HS-5 (cell line): Measurements from ENCODE around the gene GRAP2.
"Not testable (repeated sequence)": the region's sequence is repeated elsewhere in the genome, so short reads cannot be mapped to it uniquely, and the experiment has no call there.

Experiments used
- DNase-seq: peaks from one replicate; pipeline ENCODE4 v3.0.0-alpha.2; 2012; ENCODE audit warnings: low read depth

Gene GRAP2

GRCh38 chr22:39967996-39968972 is 67.4 kb downstream of the GRAP2 start:
- DNase-seq: no peak

GRCh38 chr22:39970742-39971141 is 69.9 kb downstream of the GRAP2 start:
- DNase-seq: no peak

GRCh38 chr22:39972641-39973040 is 71.8 kb downstream of the GRAP2 start:
- DNase-seq: no peak

- no peak for DNase-seq
Observed at GRCh38 chr22:39973656-39974055, 72.8 kb downstream of the GRAP2 start.

GRCh38 chr22:39974065-39974464 is 73.2 kb downstream of the GRAP2 start:
- no peak for DNase-seq

- no peak for DNase-seq
Observed at GRCh38 chr22:39979048-39979447, 78.2 kb downstream of the GRAP2 start.

GRCh38 chr22:39979458-39979857 is 78.6 kb downstream of the GRAP2 start:
- no peak for DNase-seq

GRCh38 chr22:39980596-39980995 is 79.7 kb downstream of the GRAP2 start:
- no peak for DNase-seq

GRCh38 chr22:39983346-39983745 is 82.5 kb downstream of the GRAP2 start:
- DNase-seq: no peak

- no peak for DNase-seq
Observed at GRCh38 chr22:39984006-39984405, 83.1 kb downstream of the GRAP2 start.

GRCh38 chr22:39984746-39985145 is 83.9 kb downstream of the GRAP2 start:
- DNase-seq: no peak

GRCh38 chr22:39985383-39986035 is 84.6 kb downstream of the GRAP2 start:
- DNase-seq: no peak

GRCh38 chr22:39988386-39989114 is 87.7 kb downstream of the GRAP2 start:
- no peak for DNase-seq

GRCh38 chr22:39989633-39990032 is 88.7 kb downstream of the GRAP2 start:
- no peak for DNase-seq

- no peak for DNase-seq
Observed at GRCh38 chr22:39990686-39991085, 89.8 kb downstream of the GRAP2 start.

- DNase-seq: no peak
Observed at GRCh38 chr22:39991159-39991860, 90.4 kb downstream of the GRAP2 start.

GRCh38 chr22:39992088-39992826 is 91.4 kb downstream of the GRAP2 start:
- no peak for DNase-seq

- not testable (repeated sequence) for DNase-seq
Observed at GRCh38 chr22:39992894-39993293, 92.0 kb downstream of the GRAP2 start.

GRCh38 chr22:39994041-39994565 is 93.2 kb downstream of the GRAP2 start:
- no peak for DNase-seq

GRCh38 chr22:39994566-39995392 is 93.9 kb downstream of the GRAP2 start, which contains the start of gene FAM83F:
TSS of gene FAM83F (plus strand) at chr22:39994954. CDS start at chr22:39995043, 89 bp downstream.
- no peak for DNase-seq
